A673 (cell line): Measurements from ENCODE around the gene DDX42. TPM values are rescaled to one million over a fixed set of nuclear protein-coding genes. Genes with fewer than 3 reads are reported as not detected.
A peak's percentile ranks its signal among the peaks of the same experiment; 100 is the strongest.

Source experiments
- BruUV-seq: library from RNA; stranded (reverse); fragments of 400-500 nt; replicated peaks from 2 replicates; lab custom pipeline; 2021; lab: Mats Ljungman, UMichigan
- CTCF ChIA-PET: fragments of 300-600 bp; sonication (Branson Sonifier 250); formaldehyde crosslinking; loops from one replicate; lab custom pipeline; 2022; ENCODE audit warnings: antibody characterized with exemption; lab: Charles Lee
- POLR2A ChIA-PET: fragments of 300-600 bp; sonication (Branson Sonifier 250); formaldehyde crosslinking; loops from one replicate; lab custom pipeline; 2022; ENCODE audit warnings: antibody characterized with exemption; ENCODE audit not compliant: low non-redundant PET; lab: Charles Lee
- DNase-seq: peaks from one replicate; pipeline ENCODE4 v3.0.0-alpha.2; 2015; ENCODE audit warnings: low spot score
- H3K27ac ChIP-seq: fragments of 200-600 bp; sonication (generic); 2 replicates; pipeline ENCODE4 v1.5.1; 2016; ENCODE audit warnings: mixed run types, low read depth, mild to moderate bottlenecking, mixed read lengths, antibody characterized with exemption, low read length; ENCODE audit not compliant: poor library complexity, severe bottlenecking
- H3K27me3 ChIP-seq: fragments of 200-600 bp; sonication (generic); replicated peaks from 2 replicates; pipeline ENCODE4 v1.6.1; 2017; ENCODE audit warnings: mixed run types, low read depth, mild to moderate bottlenecking, mixed read lengths, antibody characterized with exemption, low read length; ENCODE audit not compliant: insufficient read depth, poor library complexity
- H3K36me3 ChIP-seq: fragments of 200-600 bp; sonication (generic); 2 replicates; pipeline ENCODE4 v1.6.1; 2016; ENCODE audit warnings: mixed run types, mild to moderate bottlenecking, mixed read lengths, antibody characterized with exemption, low read length; ENCODE audit not compliant: insufficient read depth, poor library complexity, severe bottlenecking
- H3K4me1 ChIP-seq: fragments of 200-600 bp; sonication (generic); 2 replicates; pipeline ENCODE4 v1.6.1; 2017; ENCODE audit warnings: mixed run types, mild to moderate bottlenecking, mixed read lengths, antibody characterized with exemption, low read length; ENCODE audit not compliant: insufficient read depth, poor library complexity, severe bottlenecking
- H3K4me3 ChIP-seq: fragments of 200-600 bp; sonication (generic); 2 replicates; pipeline ENCODE4 v1.5.1; 2016; ENCODE audit warnings: low read depth, mixed run types, mild to moderate bottlenecking, mixed read lengths, low read length; ENCODE audit not compliant: poor library complexity, severe bottlenecking
- H3K9me3 ChIP-seq: fragments of 200-600 bp; sonication (generic); 2 replicates; pipeline ENCODE4 v1.6.1; 2016; ENCODE audit warnings: mixed run types, low read depth, mild to moderate bottlenecking, mixed read lengths, antibody characterized with exemption, low read length; ENCODE audit not compliant: poor library complexity, severe bottlenecking
- CTCF ChIP-seq: fragments of 300-800, 200-600 bp; sonication (generic); conservative IDR thresholded peaks from 2 replicates; pipeline ENCODE4 v1.5.1; 2017; ENCODE audit warnings: low read depth, mild to moderate bottlenecking, antibody characterized with exemption, low read length, moderate library complexity, mixed read lengths
- EZH2 ChIP-seq: fragments of 200-600 bp; sonication (generic); IDR thresholded peaks from 2 replicates; pipeline ENCODE4 v1.6.1; 2017; ENCODE audit warnings: borderline replicate concordance, low read depth, mild to moderate bottlenecking, mixed read lengths, antibody characterized with exemption, low read length; ENCODE audit not compliant: poor library complexity, severe bottlenecking
- intact Hi-C: fragments of 100-400 bp; cut with micrococcal nuclease; formaldehyde crosslinking; loops from one replicate; pipeline ENCODE4 v1.10.0; 2022; ENCODE audit not compliant: unreplicated experiment
- total RNA-seq: library from RNA; stranded (reverse); gene quantifications from 2 replicates; pipeline ENCODE4 v1.2.3, GENCODE V29; 2021

Gene DDX42
- total RNA-seq, 1 experiment from 2014 or later, result 148 TPM

DNA sequence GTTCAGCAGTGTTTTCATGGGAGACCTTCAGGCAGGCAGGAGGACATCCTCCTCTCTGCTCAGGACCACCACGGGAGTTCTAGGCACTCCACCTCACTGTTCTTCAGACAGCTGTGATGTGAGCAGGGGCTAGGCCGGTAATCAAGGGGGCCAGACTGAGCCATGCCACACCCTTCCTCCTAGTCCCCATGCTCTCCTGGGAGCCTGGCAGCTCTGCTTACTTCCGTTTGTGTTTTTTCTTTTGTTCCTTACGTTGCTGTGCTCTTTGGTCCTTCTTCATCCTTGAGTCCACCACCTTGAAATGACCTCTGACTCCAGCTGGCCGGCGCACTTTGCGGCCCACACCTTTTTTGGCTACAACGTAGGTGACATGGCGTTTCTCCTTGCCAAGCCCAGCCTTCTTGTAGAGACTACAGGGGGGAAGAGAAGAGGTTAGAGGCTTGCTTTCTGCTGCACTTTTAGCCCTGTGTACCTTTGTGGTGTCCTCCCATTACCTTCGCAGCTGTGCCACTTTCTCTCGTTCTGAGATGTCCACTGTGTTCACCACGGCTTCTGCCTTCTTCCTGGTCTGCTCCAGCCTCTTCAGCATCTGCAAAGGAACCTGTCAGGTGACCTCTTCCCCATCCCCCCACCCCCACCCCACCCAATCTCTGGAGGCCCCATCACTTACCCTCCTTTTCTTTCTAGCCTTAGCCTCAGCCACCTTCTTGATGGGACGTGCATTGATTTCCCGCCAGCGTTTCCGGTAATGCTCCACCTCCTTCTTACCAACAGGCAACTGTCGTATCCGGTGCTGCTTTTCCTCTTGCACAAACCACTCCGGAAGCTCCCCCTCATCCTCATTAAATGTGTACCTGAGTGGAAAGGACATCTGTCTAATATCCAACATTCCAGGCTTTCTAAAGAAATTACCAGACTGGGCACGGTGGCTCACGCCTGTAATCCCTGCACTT is 45.9 kb downstream of the DDX42 start:
- ChIA-PET CTCF (no interaction called here), POLR2A (no interaction called here)
- no peaks in the 10 kb centered on the region for H3K4me1 ChIP-seq
- no peak overlapping the region for H3K27ac ChIP-seq
- intact Hi-C loops, result loop anchor here (5.0 kb wide), 1 partner anchor 38 kb away; no protein-coding TSS in a partner anchor
- H3K4me3 ChIP-seq, result no peak overlapping the region
- TSS peak; percentile 86 for BruUV-seq
- no peak for TF ChIP-seq CTCF
- no peak for TF ChIP-seq EZH2
- H3K36me3 ChIP-seq, result peaks cover 99% of the 10 kb centered on the region
- no peaks in the 10 kb centered on the region for H3K27me3 ChIP-seq
- no peaks in the 10 kb centered on the region for H3K9me3 ChIP-seq
- DNase-seq, result no peak

GRCh38 chr17:63820963-63821561 is 47.1 kb downstream of the DDX42 start:
- no peaks in the 10 kb centered on the region for H3K9me3 ChIP-seq
- no peak for TF ChIP-seq CTCF
- TF ChIP-seq EZH2, result no peak
- no TSS peak for BruUV-seq
- no peaks in the 10 kb centered on the region for H3K4me1 ChIP-seq
- DNase-seq, result no peak
- CTCF ChIA-PET, result no interaction called here
- H3K4me3 ChIP-seq, result no peak overlapping the region
- POLR2A ChIA-PET, result no interaction called here
- intact Hi-C loops, result no loop called here
- peaks cover 96% of the 10 kb centered on the region for H3K36me3 ChIP-seq
- H3K27me3 ChIP-seq, result no peaks in the 10 kb centered on the region
- H3K27ac ChIP-seq, result no peak overlapping the region

DNA sequence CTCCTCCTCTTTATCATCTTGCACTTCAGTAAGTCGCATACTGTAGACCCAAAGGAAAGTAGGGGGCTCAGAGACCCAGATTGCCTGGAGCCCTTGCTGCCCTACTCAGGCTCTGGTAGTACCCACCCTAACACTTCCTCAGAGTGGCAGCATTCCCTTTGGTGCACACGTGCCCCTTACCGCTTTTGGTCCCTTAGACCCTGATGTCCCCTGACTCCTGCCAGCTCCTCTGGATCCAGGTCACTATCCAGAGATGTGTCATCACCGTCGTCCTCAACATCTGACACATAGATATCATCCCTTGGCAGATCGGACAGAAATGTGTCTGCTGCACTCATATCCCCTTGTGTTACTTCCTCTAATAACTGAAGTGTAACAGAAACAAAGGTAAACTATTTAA is 47.8 kb downstream of the DDX42 start:
- no peak for DNase-seq
- no peaks in the 10 kb centered on the region for H3K4me1 ChIP-seq
- BruUV-seq, result no TSS peak
- CTCF ChIA-PET, result no interaction called here
- no peak overlapping the region for H3K27ac ChIP-seq
- POLR2A ChIA-PET, result no interaction called here
- peaks cover 88% of the 10 kb centered on the region for H3K36me3 ChIP-seq
- intact Hi-C loops, result no loop called here
- no peak for TF ChIP-seq EZH2
- no peak for TF ChIP-seq CTCF
- no peak overlapping the region for H3K4me3 ChIP-seq
- no peaks in the 10 kb centered on the region for H3K27me3 ChIP-seq
- H3K9me3 ChIP-seq, result no peaks in the 10 kb centered on the region
